Measurements from ENCODE around the gene KYNU.
"Not testable (repeated sequence)": the region's sequence is repeated elsewhere in the genome, so short reads cannot be mapped to it uniquely, and the experiment has no call there.

KYNU gene

GRCh38 chr2:142862847-142863246 lies 14.6 kb upstream of the KYNU start:
- Histone ChIP-seq H3K9me3 (ENCODE audit: insufficient read depth, low read depth, low read length) (no peaks in the 10 kb centered on the region), H3K79me1 (ENCODE audit: low read length) (no peaks in the 10 kb centered on the region), H4K12ac (ENCODE audit: low read depth, low read length) (no peak overlapping the region), H2BK120ac (ENCODE audit: insufficient read depth, low read length, poor library complexity) (no peak overlapping the region), H4K91ac (ENCODE audit: low read depth, low read length) (no peak overlapping the region), H3K36me3 (ENCODE audit: control insufficient read depth in 1 of 2, insufficient read depth in 2 of 2, low read length in 2 of 2) (no peaks in the 10 kb centered on the region), H3K27ac (ENCODE audit: low read depth, low read length) (no peak overlapping the region), H3K27me3 (ENCODE audit: insufficient read depth, low read length) (no peaks in the 10 kb centered on the region), H2BK5ac (ENCODE audit: low read depth, low read length, poor library complexity) (no peak overlapping the region), H3K4me3 (ENCODE audit: low read depth, low read length) (no peak overlapping the region), H3K4me2 (ENCODE audit: low read length) (no peak overlapping the region), H2AK5ac (ENCODE audit: low read length) (no peak overlapping the region), H3K4ac (ENCODE audit: low read depth, low read length) (no peak overlapping the region), H3K9ac (ENCODE audit: low read length) (no peak overlapping the region), H3K14ac (ENCODE audit: low read length) (no peak overlapping the region), H3K79me2 (ENCODE audit: control insufficient read depth, insufficient read depth, low read length, poor library complexity) (no peaks in the 10 kb centered on the region), H2BK12ac (ENCODE audit: low read length) (no peak overlapping the region), H3K18ac (ENCODE audit: low read length) (no peak overlapping the region), H2AFZ (ENCODE audit: insufficient read depth, low read length, poor library complexity) (no peak overlapping the region), H3K4me1 (ENCODE audit: control insufficient read depth in 1 of 2, insufficient read depth in 2 of 2, low read length in 2 of 2) (no peaks in the 10 kb centered on the region), H4K8ac (ENCODE audit: low read depth, low read length) (no peak overlapping the region), H3K23ac (ENCODE audit: low read length) (no peak overlapping the region)
- DNase-seq = no peak
- WGBS (ENCODE audit: extremely low coverage, insufficient coverage, insufficient read length) = no CpG with 5 or more reads among the region's 5 CpGs

GRCh38 chr2:142863485-142863961 lies 13.9 kb upstream of the KYNU start:
- H2AFZ ChIP-seq (ENCODE audit: insufficient read depth, low read length, poor library complexity) = no peak overlapping the region
- no peaks in the 10 kb centered on the region for H3K79me2 ChIP-seq (ENCODE audit: control insufficient read depth, insufficient read depth, low read length, poor library complexity)
- H3K4me2 ChIP-seq (ENCODE audit: low read length) = no peak overlapping the region
- H3K18ac ChIP-seq (ENCODE audit: low read length) = no peak overlapping the region
- no peak overlapping the region for H4K91ac ChIP-seq (ENCODE audit: low read depth, low read length)
- H3K4ac ChIP-seq (ENCODE audit: low read depth, low read length) = no peak overlapping the region
- no CpG with 5 or more reads among the region's 2 CpGs for WGBS (ENCODE audit: extremely low coverage, insufficient coverage, insufficient read length)
- H3K14ac ChIP-seq (ENCODE audit: low read length) = no peak overlapping the region
- no peaks in the 10 kb centered on the region for H3K79me1 ChIP-seq (ENCODE audit: low read length)
- H3K9me3 ChIP-seq (ENCODE audit: insufficient read depth, low read depth, low read length) = no peaks in the 10 kb centered on the region
- no peak overlapping the region for H4K12ac ChIP-seq (ENCODE audit: low read depth, low read length)
- H3K27ac ChIP-seq (ENCODE audit: low read depth, low read length) = no peak overlapping the region
- H4K8ac ChIP-seq (ENCODE audit: low read depth, low read length) = no peak overlapping the region
- no peak for DNase-seq
- no peak overlapping the region for H2BK5ac ChIP-seq (ENCODE audit: low read depth, low read length, poor library complexity)
- H3K4me1 ChIP-seq (ENCODE audit: control insufficient read depth in 1 of 2, insufficient read depth in 2 of 2, low read length in 2 of 2) = no peaks in the 10 kb centered on the region
- H3K4me3 ChIP-seq (ENCODE audit: low read depth, low read length) = no peak overlapping the region
- H2BK120ac ChIP-seq (ENCODE audit: insufficient read depth, low read length, poor library complexity) = no peak overlapping the region
- no peaks in the 10 kb centered on the region for H3K27me3 ChIP-seq (ENCODE audit: insufficient read depth, low read length)
- H2BK12ac ChIP-seq (ENCODE audit: low read length) = no peak overlapping the region
- H3K9ac ChIP-seq (ENCODE audit: low read length) = no peak overlapping the region
- no peak overlapping the region for H2AK5ac ChIP-seq (ENCODE audit: low read length)
- H3K36me3 ChIP-seq (ENCODE audit: control insufficient read depth in 1 of 2, insufficient read depth in 2 of 2, low read length in 2 of 2) = no peaks in the 10 kb centered on the region
- no peak overlapping the region for H3K23ac ChIP-seq (ENCODE audit: low read length)

DNA sequence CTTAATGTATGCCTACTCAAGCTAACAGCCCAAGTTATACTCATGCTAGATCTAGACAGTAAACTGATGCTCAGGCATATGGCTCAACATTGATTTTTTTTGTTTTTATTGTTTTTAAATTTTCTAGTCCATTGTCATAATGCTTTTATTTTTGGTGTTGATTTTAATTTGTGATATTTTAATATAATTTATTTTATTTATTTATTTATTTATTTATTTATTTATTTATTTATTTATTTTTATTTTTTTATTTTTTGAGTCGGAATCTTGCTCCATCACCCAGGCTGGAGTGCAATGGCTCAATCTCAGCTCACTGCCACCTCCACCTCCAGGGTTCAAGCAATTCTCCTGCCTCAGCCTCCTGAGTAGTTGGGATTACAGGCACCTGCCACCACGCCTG lies 12.9 kb upstream of the KYNU start:
- H2BK120ac ChIP-seq (ENCODE audit: insufficient read depth, low read length, poor library complexity); H3K18ac ChIP-seq (ENCODE audit: low read length); H3K9ac ChIP-seq (ENCODE audit: low read length); H3K27me3 ChIP-seq (ENCODE audit: insufficient read depth, low read length); H2AK5ac ChIP-seq (ENCODE audit: low read length); H3K36me3 ChIP-seq (ENCODE audit: control insufficient read depth in 1 of 2, insufficient read depth in 2 of 2, low read length in 2 of 2); H3K79me2 ChIP-seq (ENCODE audit: control insufficient read depth, insufficient read depth, low read length, poor library complexity); H4K8ac ChIP-seq (ENCODE audit: low read depth, low read length); H3K4ac ChIP-seq (ENCODE audit: low read depth, low read length); H3K4me1 ChIP-seq (ENCODE audit: control insufficient read depth in 1 of 2, insufficient read depth in 2 of 2, low read length in 2 of 2); H3K4me2 ChIP-seq (ENCODE audit: low read length); H3K14ac ChIP-seq (ENCODE audit: low read length); H4K91ac ChIP-seq (ENCODE audit: low read depth, low read length); H3K79me1 ChIP-seq (ENCODE audit: low read length); H2AFZ ChIP-seq (ENCODE audit: insufficient read depth, low read length, poor library complexity); H4K12ac ChIP-seq (ENCODE audit: low read depth, low read length); H3K23ac ChIP-seq (ENCODE audit: low read length); H2BK5ac ChIP-seq (ENCODE audit: low read depth, low read length, poor library complexity); H3K9me3 ChIP-seq (ENCODE audit: insufficient read depth, low read depth, low read length); H3K27ac ChIP-seq (ENCODE audit: low read depth, low read length); H2BK12ac ChIP-seq (ENCODE audit: low read length); H3K4me3 ChIP-seq (ENCODE audit: low read depth, low read length); DNase-seq: not testable (repeated sequence)
- WGBS (ENCODE audit: extremely low coverage, insufficient coverage, insufficient read length) = no CpG with 5 or more reads among the region's 2 CpGs

GRCh38 chr2:142865924-142866323 lies 11.5 kb upstream of the KYNU start:
- no peaks in the 10 kb centered on the region for H3K27me3 ChIP-seq (ENCODE audit: insufficient read depth, low read length)
- H3K18ac ChIP-seq (ENCODE audit: low read length) = no peak overlapping the region
- H3K4me2 ChIP-seq (ENCODE audit: low read length) = no peak overlapping the region
- no peaks in the 10 kb centered on the region for H3K79me1 ChIP-seq (ENCODE audit: low read length)
- no peak overlapping the region for H4K8ac ChIP-seq (ENCODE audit: low read depth, low read length)
- no peak overlapping the region for H4K12ac ChIP-seq (ENCODE audit: low read depth, low read length)
- H3K4me3 ChIP-seq (ENCODE audit: low read depth, low read length) = no peak overlapping the region
- no peak overlapping the region for H4K91ac ChIP-seq (ENCODE audit: low read depth, low read length)
- no peak overlapping the region for H3K4ac ChIP-seq (ENCODE audit: low read depth, low read length)
- H3K23ac ChIP-seq (ENCODE audit: low read length) = no peak overlapping the region
- no peak overlapping the region for H3K14ac ChIP-seq (ENCODE audit: low read length)
- WGBS (ENCODE audit: extremely low coverage, insufficient coverage, insufficient read length) = no CpG with 5 or more reads among the region's 1 CpG
- H3K36me3 ChIP-seq (ENCODE audit: control insufficient read depth in 1 of 2, insufficient read depth in 2 of 2, low read length in 2 of 2) = no peaks in the 10 kb centered on the region
- no peak overlapping the region for H2AK5ac ChIP-seq (ENCODE audit: low read length)
- H2BK120ac ChIP-seq (ENCODE audit: insufficient read depth, low read length, poor library complexity) = no peak overlapping the region
- H2BK12ac ChIP-seq (ENCODE audit: low read length) = no peak overlapping the region
- H3K9ac ChIP-seq (ENCODE audit: low read length) = no peak overlapping the region
- H3K79me2 ChIP-seq (ENCODE audit: control insufficient read depth, insufficient read depth, low read length, poor library complexity) = no peaks in the 10 kb centered on the region
- no peak overlapping the region for H2AFZ ChIP-seq (ENCODE audit: insufficient read depth, low read length, poor library complexity)
- H3K9me3 ChIP-seq (ENCODE audit: insufficient read depth, low read depth, low read length) = no peaks in the 10 kb centered on the region
- no peak overlapping the region for H3K27ac ChIP-seq (ENCODE audit: low read depth, low read length)
- no peak overlapping the region for H2BK5ac ChIP-seq (ENCODE audit: low read depth, low read length, poor library complexity)
- H3K4me1 ChIP-seq (ENCODE audit: control insufficient read depth in 1 of 2, insufficient read depth in 2 of 2, low read length in 2 of 2) = no peaks in the 10 kb centered on the region
- peak in 1 of 2 donors; percentile 17 for DNase-seq
